ENCODE data around the gene KRT33B.

DNA sequence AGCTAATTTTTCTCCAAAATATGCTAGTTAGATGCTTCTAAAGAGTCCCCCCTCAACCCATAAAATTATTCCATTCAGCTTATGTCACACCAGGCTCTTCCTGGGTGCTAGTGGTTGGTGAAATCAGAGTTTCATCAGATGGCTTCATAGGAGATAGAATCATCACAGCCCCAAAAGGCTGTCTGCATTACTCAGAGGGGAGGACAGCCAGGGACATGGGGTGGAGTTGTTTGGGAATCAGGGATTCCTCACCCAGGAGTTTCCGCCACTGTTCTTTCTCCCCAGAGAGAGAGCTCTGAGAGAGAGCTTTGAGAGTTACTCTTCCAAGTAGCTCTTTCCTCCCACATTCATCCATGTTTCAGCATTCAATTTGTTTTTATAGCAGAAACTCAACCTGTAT, 12.8 kb upstream of the KRT33B start:
- no peak for TF ChIP-seq SIN3A (IDR thresholded peaks at IDR 0.05; ENCODE audit: borderline replicate concordance, insufficient read depth, low read length)
- no peak for TF ChIP-seq POLR2AphosphoS5 (IDR thresholded peaks at IDR 0.05; ENCODE audit: low read depth, low read length)
- TF ChIP-seq, protein P1, sequence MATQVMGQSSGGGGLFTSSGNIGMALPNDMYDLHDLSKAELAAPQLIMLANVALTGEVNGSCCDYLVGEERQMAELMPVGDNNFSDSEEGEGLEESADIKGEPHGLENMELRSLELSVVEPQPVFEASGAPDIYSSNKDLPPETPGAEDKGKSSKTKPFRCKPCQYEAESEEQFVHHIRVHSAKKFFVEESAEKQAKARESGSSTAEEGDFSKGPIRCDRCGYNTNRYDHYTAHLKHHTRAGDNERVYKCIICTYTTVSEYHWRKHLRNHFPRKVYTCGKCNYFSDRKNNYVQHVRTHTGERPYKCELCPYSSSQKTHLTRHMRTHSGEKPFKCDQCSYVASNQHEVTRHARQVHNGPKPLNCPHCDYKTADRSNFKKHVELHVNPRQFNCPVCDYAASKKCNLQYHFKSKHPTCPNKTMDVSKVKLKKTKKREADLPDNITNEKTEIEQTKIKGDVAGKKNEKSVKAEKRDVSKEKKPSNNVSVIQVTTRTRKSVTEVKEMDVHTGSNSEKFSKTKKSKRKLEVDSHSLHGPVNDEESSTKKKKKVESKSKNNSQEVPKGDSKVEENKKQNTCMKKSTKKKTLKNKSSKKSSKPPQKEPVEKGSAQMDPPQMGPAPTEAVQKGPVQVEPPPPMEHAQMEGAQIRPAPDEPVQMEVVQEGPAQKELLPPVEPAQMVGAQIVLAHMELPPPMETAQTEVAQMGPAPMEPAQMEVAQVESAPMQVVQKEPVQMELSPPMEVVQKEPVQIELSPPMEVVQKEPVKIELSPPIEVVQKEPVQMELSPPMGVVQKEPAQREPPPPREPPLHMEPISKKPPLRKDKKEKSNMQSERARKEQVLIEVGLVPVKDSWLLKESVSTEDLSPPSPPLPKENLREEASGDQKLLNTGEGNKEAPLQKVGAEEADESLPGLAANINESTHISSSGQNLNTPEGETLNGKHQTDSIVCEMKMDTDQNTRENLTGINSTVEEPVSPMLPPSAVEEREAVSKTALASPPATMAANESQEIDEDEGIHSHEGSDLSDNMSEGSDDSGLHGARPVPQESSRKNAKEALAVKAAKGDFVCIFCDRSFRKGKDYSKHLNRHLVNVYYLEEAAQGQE (IDR thresholded peaks at IDR 0.05; ENCODE audit: insufficient read depth in 1 of 2, low read depth in 2 of 2, low read length in 2 of 2): no peak
- no peak for TF ChIP-seq TAF1 (IDR thresholded peaks at IDR 0.05; ENCODE audit: borderline replicate concordance, insufficient read depth, low read length)

Measured in PFSK-1 (cell line).